Fibroblast of peridontal ligament (primary cell): ENCODE results near the gene BRSK2.
A peak's percentile ranks its signal among the peaks of the same experiment; 100 is the strongest.

ENCODE experiments used
- DNase-seq: peaks from one replicate; pipeline ENCODE4 v3.0.0-alpha.2; 2010; ENCODE audit errors: extremely low read depth

Gene BRSK2

DNA sequence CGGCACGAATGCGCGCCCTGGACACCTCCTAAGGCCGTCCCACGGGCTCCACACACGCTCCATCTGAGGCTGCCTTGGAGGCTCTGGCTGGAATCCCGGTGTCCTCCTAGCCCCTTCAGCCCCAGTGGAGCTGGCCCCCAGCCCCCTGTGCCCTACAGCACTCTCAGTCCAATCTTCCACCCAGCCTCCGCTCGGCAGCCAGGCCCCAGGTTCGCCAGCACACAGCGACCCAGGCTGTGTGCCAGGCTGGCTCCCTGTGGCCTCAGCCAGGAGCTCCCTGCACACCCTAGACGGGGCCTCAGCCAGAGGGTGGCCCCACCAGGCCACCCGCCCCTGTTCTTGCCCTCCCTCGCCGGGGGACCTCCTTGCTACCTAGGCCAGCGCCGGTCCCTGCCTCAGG, 78.3 kb downstream of the BRSK2 start:
- no peak for DNase-seq

DNA sequence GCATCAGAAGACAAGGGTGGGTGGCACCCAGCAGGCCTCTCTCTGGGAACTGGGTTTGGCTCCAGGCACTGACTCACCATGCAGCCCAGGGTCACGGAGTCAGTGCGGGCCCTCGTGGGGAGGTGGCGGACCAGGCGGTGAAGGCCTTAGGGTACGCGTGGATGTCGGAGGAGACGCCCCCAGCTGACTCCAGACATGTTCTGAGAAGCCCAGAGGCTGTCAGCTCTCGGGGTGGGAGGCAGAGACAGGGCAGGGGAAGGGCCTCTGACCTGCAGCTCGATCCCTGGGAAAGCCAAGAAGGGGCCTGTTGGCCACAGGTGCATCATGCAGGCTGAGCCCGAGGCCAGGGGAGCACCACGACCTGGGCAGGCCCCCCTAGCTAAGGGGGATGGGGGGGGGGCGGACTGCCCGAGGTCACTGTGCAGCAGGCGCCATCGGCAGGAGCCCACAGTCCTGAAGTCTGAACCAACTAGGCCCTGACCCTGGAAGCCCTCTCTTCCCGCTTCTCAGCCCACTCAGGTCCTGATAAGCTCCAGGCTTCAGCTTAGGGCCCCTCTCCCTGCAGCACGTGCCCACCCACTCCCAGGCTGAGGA, 78.8 kb downstream of the BRSK2 start:
- no peak for DNase-seq

DNA sequence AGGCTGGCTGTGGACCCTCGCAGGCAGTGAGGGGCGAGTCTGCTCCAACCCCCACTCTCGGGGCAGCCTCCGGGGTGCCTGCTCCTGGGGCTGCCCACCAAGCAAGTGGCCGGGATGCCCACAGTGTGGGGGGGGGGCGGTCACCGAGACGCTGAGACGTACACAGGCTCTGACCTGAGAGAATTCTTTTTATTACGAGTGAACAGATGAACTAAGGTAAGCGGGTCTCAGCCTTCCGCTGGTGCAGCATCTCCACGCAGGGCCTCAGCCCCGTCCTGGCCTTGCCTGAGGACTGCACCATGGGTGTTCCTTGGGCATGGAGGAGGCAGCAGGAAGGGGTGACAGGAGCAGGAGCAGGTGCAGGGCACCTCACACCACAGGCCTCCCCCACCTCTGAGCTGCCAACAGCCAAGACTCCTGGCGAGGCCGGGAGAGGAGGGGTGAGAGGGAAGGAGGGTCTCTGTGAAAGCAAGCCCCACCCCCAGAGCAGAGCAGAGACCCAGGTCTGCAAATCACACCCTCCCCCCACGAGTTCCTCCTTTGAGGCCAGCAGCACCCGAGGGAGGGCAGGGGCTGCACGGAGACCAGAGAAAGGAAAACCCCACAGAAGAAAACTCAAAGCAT, 79.7 kb downstream of the BRSK2 start:
- DNase-seq = no peak

DNA sequence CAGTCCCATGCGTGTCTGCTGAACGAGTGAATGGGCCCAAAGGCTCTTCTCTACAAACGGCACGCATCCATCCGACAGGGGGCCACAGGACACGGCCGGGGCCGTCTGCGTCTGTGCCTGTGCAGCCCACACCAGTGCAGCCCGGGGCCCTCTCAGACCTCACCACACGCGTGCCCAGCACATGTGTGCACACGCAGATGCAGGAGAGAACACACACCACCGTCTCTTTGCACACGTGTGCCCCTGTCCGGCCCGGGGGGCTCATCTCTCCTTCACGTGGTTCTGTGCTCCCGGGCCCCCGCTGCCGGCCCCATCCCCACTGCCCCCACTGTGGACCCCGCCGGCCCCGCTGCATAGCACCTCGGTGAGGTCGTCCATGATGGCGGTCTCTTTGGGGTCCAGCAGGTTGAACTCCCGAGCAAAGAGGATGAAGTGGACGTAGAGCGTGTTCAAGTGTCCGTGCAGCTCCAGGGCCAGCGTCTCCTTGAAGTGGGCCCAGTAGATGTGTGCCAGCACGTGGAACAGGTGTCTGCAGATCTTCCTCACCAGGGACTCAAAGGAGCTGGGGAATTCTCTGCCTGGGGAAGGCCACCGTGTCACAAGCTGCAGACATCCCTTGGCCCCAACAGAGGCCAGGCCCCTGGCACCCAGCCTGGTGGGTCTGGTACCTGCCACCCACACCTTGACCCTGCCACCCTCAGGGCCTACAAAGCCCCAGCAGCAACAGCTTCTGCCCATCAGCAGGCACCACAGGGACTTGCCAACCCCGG, 80.4 kb downstream of the BRSK2 start:
- no peak for DNase-seq

DNA sequence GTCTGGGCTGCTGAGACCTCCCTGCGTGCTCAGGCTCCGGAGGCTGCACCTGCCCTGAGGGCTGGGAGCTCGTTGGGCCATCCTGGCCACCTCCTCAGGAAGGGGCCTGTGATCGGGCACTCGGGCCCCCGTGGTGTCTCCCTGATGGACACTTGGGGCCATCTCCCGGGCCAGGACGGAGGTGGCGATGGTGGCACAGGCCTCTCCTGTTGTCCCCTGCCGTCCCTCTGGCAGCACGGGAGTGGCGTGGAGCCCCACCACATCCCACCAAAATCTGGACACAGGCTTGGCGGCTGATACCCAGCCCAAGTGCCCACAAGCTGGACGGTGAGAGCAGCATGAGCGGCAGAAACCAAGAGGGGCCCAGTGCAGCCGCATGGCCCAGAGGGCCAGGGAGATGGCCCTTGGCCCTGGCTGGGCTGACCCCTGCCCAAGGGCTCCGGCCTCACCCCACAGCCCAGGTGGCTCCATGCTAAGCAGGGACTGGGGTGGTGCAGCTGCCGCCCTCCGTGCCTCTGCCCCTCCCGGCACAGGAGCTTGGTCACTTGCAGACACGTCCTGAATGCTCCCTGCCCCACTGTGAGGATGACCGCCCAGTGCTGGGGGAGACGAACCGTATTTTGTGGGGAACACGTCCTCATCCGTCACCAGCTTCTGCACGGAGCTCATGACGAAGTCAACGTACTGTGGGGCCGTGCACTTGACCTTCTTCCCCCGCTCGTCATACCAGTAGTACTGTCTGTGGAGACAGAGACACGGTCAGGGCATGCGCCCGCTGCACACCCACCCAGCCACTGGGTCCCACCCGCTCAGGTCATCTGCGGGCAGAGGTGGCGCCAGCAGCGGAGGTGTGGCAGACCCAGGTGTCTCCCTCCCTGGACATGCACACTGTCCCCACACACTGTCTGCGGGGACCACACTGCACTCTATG, 81.2 kb downstream of the BRSK2 start:
- DNase-seq = no peak

DNA sequence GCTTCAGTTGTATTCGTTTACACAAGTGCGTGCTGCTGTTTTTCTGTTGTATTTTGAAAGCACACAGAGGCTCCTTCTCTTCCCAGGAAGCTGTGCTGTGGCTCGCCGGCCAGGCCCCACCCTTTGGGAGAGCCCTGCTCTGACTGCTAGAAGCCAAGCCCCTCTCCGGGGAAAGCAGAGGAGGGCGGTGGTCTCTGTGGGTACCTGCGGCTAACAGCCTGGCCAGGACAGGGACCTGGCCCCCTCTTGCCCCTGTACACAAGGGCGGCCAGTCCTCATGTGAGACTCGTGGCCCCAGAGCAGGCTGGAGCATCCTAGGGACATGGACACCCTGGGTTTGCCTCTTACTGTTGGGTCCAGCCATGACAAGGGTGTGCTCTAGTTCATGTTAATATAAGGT, 82.0 kb downstream of the BRSK2 start:
- DNase-seq = no peak

DNA sequence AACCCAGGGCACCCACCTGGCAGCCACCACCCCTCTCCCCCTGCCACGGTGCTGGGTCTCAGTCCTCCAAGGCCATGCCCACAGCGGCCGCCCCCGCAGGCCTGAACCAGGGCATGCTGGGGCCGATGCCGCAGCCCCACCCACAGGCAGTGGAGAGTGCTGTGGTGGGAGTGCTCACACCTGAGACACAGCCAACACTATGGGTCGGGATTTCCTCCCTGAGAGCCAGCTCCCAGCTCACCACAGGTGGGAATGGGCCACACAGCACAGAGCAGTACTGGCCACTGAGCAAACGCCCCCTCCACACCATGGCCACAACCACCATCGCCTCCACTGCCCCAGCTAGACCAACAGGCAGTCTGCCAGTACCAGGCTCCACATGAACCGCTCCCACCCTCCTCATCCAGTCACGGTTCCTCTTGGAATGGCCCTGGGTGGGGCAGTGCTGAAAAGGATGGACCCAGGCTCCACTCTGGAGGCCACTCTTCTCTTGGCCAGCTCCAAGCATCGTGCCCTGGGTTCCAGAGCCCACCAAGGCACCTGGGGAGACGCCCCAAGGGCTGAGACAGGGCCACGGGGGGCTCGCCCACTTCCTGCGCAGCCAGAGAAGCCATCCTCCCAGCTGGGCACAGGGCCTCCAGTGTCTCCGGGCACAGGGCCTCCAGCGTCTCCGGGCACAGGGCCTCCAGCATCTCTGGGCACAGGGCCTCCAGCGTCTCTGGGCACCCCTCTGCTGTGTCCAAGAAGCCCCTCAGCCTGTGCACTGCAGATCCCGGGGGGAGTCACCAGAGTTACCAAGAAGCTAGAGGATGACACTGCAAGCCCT, 82.7 kb downstream of the BRSK2 start:
- no peak for DNase-seq

DNA sequence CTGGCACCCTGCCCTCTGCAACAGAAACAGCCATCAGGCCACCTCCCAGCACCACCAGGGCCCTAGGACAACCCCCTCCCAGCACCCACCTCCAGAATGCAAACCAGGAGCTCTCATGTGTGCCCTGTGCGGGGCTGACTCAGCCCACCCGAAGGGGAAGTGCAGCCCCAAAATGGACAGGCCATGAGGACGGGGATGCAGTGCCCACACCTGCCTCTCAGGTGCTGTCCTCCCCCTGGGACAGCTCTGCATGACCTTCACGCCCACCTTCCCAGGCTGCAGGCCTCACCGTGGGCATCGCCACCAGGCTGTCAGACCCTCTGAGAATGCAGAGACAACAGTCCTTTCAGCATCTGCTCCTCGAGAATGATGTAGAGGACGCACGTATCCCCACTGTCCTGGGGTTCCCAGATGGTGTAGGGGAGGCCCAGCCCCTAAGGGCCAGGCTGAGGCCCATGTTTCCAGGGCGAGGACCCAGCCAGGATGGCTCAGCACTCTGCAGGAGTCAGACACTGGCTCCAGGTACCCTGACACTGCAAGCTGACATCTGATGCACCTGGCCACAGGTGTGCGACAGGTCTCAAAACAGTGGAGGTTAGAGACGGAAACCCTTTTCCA, 83.4 kb downstream of the BRSK2 start:
- DNase-seq = no peak

DNA sequence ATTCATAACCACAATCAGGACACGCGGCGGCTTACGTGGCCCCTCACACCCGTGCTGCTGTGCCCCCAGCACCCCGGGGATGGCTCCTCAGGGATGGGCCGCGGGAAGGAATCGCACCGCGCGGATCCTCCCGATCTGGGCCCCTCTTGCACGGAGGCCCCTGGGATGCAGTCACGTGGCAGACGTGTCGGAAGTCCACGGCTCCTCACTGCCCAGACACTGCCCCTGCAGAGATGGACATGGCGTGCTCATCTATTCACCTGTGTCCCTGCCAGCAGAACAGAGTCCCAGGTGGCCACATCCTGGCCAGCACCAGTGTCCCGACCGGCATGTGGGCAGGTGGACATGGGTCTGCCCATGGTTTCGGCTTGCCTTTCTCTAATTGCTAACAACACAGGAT, 84.1 kb downstream of the BRSK2 start:
- DNase-seq = no peak

DNA sequence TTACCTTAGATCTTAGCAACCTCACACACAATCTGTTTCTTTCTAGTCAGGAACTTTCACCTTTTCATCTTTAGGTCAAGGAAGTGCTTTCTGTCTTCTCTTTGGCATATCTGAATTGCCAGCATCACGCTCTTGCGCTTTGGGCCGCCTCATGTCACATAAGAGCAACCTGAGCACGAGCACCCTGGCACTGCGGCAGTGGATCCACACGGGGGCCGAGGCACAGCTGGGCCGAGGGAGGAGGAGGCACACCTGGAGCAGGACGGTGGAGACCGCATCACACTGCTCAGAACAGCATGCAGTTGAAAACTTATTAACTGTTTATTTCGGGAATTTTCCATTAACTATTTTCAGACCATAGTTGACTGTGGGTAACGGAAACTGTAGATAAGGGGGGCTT, 86.1 kb downstream of the BRSK2 start:
- no peak for DNase-seq

DNA sequence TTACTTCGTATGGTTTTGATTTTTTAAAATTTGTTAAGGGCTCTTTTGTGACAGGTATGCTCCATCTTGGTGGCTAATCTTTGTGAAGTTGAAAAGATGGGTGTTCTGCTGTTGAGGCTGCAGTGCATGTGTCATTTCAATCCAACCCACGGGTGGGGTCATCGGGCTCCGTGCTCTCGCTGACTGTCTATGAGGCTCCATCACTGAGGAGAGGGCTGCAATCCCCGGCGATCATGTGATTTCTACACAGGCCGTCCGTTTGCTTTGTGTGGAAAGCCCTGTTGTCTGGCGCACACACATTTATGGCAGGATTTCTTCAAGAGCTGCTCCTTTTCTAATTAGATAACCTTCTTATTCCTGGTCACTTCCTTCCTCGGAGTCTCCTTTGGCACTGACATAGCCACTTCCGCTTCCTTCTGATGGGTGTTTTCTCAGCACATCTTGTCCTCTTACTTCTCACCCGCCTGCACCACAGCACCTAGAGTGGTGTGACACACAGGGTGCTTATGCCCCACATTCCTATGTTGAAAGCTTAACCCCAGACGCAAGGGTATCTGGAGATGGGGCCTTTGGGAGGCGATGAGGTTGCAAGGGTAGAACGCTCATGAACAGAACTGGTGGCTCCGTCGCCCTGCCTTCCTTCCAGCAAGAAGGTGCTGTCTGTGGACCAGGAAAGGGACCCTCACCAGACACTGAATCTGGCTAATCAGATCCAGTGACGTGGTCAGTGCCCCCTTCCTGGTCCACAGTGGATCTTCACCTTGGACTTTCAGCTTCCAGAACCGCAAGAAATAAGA, 87.4 kb downstream of the BRSK2 start:
- DNase-seq = no peak

DNA sequence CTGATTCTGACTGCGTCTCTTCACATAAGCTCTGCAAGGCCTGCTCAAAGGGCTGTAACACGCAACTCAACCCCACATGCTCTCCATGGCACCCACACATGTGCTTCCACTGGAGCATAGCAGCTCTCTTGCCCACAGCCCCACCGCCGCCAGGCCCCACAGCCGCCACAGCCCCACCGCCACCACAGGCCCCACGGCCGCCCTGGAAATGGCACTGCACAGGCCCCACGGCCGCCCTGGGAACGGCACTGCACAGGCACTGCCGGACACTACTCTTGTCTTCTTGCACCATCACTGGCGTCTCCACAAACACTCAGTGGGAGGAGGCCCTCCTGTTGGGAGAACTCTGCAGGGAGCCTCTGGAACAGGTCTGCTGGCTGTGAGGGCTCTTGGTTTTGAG, 88.3 kb downstream of the BRSK2 start:
- DNase-seq = no peak

DNA sequence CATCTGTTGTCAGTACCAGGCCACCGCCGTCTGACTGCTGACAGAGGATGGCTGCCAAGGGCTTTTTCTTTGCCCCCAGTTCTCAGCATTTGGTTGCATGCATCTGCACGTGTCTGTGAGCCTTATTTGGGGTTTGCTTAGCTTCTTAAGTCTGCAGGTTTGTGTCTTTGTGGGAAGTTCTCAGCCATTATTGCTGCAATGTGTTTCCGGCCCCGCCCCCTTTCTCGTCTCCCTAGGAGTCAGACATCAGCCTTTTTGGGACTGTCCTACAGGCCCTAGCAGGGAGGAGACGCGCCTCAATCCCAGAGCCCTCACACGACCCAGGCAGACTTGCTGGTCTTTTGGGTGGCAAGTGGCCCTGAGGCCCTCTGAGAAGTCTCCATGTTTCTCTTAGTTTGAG, 88.8 kb downstream of the BRSK2 start:
- DNase-seq = no peak

DNA sequence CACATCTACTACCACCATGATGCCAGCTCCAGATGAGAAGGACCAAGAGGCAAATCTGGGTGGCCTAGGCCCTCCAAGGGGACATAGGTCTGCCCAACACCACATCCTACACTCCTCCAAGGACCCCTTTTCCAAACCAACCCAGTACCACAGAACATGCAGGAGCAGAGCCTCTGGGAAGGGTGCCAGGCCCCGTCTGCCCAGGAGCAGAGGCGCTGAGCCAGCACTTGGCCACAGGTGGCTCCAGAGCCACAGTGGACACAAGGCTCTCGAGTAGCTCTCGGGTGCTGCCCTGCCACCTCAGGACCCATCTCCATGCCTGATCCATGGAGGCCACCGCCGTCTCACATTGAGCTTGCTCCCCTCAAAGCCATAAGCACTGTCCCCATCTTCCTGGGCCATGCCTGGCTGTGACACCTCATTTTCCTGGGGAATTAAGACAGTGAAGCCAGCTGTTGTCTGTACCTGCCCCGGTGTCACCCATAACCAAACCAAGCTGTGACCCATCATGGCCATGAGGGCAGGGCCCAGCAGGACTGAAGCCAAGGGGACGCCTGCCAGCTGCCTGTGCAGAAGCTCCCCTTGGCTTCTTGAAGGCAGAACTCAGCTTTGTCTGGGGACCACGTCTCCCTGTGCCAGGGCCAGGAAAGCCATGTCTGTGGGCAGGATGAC, 89.4 kb downstream of the BRSK2 start:
- no peak for DNase-seq

DNA sequence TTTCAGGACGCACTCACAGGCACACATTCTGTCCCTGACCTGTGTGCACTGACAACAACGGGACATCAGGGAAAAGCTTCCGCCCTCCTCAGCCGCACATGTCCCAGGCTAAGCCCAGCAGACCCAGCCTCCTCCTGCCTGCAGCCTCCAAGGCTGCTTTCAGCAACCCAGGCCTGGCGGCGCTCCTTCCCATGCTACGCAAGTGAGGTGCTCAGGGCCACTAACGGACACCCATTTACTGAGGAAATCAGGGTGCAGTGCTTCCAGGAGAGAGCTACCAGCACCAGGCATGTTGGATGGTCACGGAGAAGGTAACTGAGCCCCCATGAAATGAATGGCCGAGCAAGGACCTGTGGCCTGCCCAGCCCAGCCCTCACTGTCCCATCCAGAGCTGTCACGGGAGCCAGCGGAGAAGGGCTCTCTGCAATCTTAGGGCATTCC, 90.0 kb downstream of the BRSK2 start:
- no peak for DNase-seq

DNA sequence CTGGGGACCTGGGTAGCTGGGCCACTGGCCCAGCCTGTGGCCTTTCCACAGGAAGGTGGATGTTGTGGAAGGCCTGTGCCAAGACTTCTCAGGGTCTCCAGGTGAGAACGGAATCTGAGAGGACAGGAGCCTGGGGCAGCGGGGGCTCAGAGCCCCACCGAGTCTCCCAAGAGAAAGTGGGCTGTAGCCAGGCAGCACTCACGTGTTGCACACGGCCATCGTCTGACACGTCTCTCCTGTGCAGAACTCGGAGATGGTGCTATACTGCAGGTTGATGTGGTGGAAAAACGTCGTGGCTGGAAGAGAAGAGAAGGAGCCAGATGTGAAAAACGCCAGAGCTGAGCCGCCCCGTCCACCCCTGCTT, 90.4 kb downstream of the BRSK2 start:
- DNase-seq = no peak

DNA sequence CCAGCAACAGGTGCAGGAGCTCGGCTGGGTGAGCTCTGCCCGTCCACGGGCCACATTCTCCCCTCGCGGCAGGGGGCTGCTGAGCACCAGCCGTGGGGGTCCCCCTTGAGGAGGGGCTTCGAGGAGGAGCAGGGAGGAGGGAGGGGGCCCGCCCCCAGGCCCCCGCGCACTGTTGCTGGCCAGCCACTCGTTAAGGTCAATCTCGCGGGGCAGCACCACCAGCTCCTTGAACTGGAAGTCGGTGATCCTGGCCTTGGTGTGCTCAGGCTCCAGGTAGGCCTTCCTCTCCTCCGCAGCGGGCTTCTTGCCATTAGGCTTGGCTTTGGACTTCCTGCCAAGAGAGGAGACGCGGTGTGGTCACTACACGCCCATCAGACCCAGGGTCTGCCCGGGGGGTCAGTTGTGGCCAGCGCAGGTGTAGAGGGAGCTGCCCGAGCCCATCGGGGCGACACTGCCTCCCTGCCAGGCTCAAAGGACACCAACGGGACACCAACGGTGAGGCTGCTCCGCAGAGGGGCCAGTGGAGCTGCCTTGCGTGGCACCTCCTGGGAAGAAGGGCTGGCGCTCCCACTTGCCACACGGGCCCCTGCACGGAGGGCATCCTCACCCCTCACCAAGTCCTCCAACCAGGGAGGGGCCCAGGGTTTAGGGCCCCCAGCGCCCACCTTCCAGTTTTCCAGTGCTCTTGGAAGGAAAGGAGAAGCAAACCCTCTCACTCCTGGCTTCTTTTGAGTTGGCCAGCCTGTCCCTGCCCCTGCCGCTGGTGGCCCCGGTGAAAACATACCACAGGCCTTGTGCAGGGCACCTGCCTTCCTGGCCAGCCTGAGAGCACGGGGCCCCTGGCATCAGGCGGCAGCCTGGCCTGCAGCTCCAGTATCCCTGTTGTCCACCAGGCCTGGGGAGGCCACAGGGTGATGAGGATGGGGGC, 91.1 kb downstream of the BRSK2 start:
- DNase-seq = no peak

DNA sequence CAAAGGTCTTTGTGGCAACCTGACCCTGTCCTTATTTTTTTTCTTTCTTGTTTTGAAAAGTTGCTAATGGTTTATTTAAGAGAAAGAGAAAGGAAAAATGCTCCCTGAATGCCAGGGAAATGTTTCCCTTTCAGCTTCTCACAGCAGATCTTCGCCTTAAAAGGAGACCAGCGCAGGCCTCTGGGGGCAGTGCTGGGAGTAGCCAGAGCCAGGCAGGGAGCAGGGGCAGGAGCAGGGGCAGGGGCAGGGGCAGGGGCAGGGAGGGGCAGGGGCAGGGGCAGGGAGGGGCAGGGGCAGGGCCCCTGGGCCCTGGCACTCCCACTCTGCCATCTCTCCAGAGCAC, 91.7 kb downstream of the BRSK2 start:
- peak; percentile 3 for DNase-seq
